Progenitor cell of endocrine pancreas (in vitro differentiated cells): ENCODE results near the gene TMEM178B. TPM values are rescaled to one million over a fixed set of nuclear protein-coding genes. Genes with fewer than 3 reads are reported as not detected.

Experiments used
- DNase-seq: peaks from one replicate; pipeline ENCODE4 v3.0.0; 2021; ENCODE audit warnings: low spot score; ENCODE audit not compliant: unreplicated experiment
- H3K27ac Mint-ChIP-seq: 2 replicates; pipeline ENCODE4 v1.8.0; 2021; ENCODE audit warnings: mild to moderate bottlenecking, moderate library complexity, mixed read lengths
- H3K27me3 Mint-ChIP-seq: 2 replicates; pipeline ENCODE4 v1.8.0; 2021; ENCODE audit warnings: mixed read lengths
- H3K36me3 Mint-ChIP-seq: 2 replicates; pipeline ENCODE4 v1.8.0; 2022; ENCODE audit warnings: mixed read lengths; ENCODE audit not compliant: insufficient read depth
- H3K4me1 Mint-ChIP-seq: 2 replicates; pipeline ENCODE4 v1.8.0; 2021; ENCODE audit warnings: low read depth, mixed read lengths
- H3K4me3 Mint-ChIP-seq: 2 replicates; pipeline ENCODE4 v1.8.0; 2021; ENCODE audit warnings: low read depth, mild to moderate bottlenecking, moderate library complexity, mixed read lengths
- H3K9me3 Mint-ChIP-seq: 2 replicates; pipeline ENCODE4 v1.8.0; 2021; ENCODE audit warnings: low read depth, mixed read lengths
- total RNA-seq: library from RNA; stranded (reverse); gene quantifications from 2 replicates; pipeline ENCODE4 v1.2.1, GENCODE V29; 2021
- TF ChIP-seq, protein P1 (sequence below): fragments of 200-600 bp; sonication (generic); IDR thresholded peaks from one replicate; pipeline ENCODE4 v1.5.0; 2021; ENCODE audit warnings: antibody characterized with exemption, mild to moderate bottlenecking; ENCODE audit not compliant: unreplicated experiment

TMEM178B gene
- total RNA-seq, 1 donor from 2014 or later: 2.8 TPM

DNA sequence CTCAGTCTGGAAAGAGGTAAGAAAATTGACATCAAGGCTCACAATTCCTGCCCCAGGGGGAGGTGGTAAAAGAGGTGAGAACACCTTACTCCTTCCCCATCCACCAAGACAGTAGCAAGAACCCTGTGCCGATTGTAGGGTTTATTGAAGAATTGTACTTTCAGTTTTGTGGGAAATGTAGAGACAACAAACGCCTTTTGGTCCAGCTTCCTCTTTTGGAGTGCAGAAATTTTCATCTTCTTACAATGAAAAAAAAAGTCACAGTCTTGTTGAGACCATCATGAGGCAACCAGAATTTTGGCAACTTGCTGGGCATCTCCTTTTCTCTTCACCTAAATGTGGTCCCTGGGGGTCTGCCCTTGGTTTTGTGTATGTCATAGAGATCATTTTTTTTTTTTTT is 217.7 kb downstream of the TMEM178B start:
- DNase-seq: no peak
- no peaks in the 10 kb centered on the region for H3K9me3 Mint-ChIP-seq
- H3K4me3 Mint-ChIP-seq: no peak overlapping the region
- H3K36me3 Mint-ChIP-seq: no peaks in the 10 kb centered on the region
- peaks cover 1% of the 10 kb centered on the region for H3K4me1 Mint-ChIP-seq
- TF ChIP-seq, protein P1, sequence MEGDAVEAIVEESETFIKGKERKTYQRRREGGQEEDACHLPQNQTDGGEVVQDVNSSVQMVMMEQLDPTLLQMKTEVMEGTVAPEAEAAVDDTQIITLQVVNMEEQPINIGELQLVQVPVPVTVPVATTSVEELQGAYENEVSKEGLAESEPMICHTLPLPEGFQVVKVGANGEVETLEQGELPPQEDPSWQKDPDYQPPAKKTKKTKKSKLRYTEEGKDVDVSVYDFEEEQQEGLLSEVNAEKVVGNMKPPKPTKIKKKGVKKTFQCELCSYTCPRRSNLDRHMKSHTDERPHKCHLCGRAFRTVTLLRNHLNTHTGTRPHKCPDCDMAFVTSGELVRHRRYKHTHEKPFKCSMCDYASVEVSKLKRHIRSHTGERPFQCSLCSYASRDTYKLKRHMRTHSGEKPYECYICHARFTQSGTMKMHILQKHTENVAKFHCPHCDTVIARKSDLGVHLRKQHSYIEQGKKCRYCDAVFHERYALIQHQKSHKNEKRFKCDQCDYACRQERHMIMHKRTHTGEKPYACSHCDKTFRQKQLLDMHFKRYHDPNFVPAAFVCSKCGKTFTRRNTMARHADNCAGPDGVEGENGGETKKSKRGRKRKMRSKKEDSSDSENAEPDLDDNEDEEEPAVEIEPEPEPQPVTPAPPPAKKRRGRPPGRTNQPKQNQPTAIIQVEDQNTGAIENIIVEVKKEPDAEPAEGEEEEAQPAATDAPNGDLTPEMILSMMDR: no peak
- no peak overlapping the region for H3K27ac Mint-ChIP-seq
- H3K27me3 Mint-ChIP-seq: peaks cover 24% of the 10 kb centered on the region

DNA sequence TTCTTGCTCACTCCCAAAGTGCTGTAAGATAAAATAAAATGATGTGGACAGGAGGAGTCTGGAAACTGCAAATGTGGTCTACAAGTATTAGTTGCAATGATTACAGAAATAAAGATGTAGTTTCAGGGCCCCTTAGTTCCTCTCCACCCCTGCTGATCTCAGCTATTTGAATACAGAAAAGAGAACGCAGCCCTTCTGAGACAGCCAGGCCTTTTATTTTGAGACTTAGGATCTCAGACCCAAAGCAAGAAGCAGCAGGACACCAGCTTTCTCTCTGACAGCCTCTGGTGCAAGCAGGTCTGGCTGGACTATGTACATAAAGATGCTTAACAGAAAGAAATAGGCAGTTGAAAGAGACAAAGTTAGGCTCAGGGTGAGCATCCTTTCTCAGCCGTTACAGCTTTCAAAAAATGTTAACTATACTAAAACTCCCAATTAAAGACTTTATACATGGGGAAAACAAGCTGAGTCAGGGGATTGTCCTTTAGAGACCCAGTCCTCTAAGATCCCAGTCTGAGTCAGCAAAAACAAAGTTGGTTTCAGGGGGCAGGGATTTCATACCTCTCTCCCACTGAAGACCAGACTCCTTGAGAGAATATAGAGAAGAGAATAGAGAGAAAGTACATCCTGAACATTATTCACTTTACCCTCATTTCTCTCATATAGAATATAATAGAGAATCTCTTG is 220.4 kb downstream of the TMEM178B start:
- no peak overlapping the region for H3K27ac Mint-ChIP-seq
- DNase-seq: no peak

DNA sequence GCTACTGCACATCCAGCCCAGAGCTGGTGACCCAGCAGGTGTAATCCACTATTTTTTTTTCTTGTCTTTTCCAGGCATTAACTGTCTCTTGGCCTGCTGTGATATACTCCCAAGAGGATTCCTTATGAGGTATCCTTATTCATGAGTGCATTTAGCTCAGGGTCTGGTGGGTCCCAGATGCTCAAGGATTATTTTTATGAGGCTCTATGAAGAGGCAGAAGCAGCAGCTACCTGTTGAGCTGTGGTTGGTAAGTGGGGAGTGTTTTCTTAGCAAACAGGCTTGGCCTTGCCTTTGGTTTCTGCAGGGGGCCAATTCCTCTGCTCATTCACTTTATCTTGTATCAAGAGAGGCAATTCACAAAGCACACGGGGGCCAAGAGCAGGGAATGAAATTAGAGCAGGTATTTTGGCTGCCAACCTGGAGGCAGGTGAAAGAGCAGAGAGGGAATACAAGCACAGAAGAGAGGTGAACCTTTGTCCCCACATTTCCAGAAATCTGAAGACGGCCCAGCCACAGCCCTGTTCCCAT is 221.6 kb downstream of the TMEM178B start:
- no peaks in the 10 kb centered on the region for H3K9me3 Mint-ChIP-seq
- DNase-seq: no peak
- H3K27me3 Mint-ChIP-seq: peaks cover 14% of the 10 kb centered on the region
- H3K36me3 Mint-ChIP-seq: no peaks in the 10 kb centered on the region
- H3K4me3 Mint-ChIP-seq: no peak overlapping the region
- H3K4me1 Mint-ChIP-seq: peaks cover 3% of the 10 kb centered on the region
- TF ChIP-seq, protein P1: no peak
- no peak overlapping the region for H3K27ac Mint-ChIP-seq

More for the DNA sequence above, 220.4 kb downstream of the TMEM178B start:
- no peak overlapping the region for H3K4me3 Mint-ChIP-seq
- TF ChIP-seq, protein P1: no peak
- peaks cover 16% of the 10 kb centered on the region for H3K27me3 Mint-ChIP-seq
- H3K36me3 Mint-ChIP-seq: no peaks in the 10 kb centered on the region
- peaks cover 3% of the 10 kb centered on the region for H3K4me1 Mint-ChIP-seq
- no peaks in the 10 kb centered on the region for H3K9me3 Mint-ChIP-seq

DNA sequence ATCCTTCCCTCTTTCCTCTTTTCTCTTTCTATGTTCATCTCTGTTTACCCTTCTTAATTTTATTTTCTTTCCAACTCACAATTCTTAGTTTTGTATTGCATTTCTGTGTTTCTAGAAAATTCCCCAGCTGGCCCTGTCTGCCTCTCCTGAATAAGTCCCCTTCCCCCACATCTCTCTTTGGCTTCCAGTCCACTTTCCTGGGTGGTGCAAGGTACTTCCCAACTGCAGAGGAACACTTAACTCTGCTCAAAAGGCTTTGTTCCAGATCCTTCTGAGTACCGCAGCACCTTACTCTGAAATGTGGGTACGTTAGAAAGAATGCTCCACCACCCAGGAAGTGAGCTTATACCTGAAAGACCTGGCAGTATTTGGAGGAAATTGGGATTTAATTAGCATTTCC is 227.0 kb downstream of the TMEM178B start:
- no peak for DNase-seq
- TF ChIP-seq, protein P1: no peak
- peaks cover 1% of the 10 kb centered on the region for H3K4me1 Mint-ChIP-seq
- no peaks in the 10 kb centered on the region for H3K9me3 Mint-ChIP-seq
- H3K27ac Mint-ChIP-seq: no peak overlapping the region
- no peak overlapping the region for H3K4me3 Mint-ChIP-seq
- H3K36me3 Mint-ChIP-seq: no peaks in the 10 kb centered on the region
- H3K27me3 Mint-ChIP-seq: peaks cover 3% of the 10 kb centered on the region

DNA sequence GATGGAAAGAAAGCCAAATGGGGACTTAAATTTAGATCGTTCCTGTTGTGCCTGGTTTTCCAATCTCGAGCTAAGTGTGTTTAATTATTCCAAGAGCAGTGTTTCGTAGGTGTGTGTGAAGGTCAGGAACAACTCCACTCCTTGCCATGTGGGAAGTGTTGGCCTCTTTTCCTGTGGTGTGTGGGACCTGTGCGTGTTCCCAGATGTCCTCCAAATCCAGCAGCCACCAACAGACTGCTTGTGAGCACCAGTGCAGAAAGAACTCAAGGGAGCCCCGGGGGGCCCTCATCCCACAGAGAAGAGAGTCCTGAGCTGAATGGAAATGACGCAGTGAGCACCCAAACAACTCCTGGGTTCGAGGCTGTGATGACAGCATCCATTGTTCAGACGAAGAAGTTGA is 227.7 kb downstream of the TMEM178B start:
- TF ChIP-seq, protein P1: no peak
- no peaks in the 10 kb centered on the region for H3K36me3 Mint-ChIP-seq

More for the DNA sequence above, 227.7 kb downstream of the TMEM178B start:
- Mint-ChIP-seq H3K27me3 (peaks cover 3% of the 10 kb centered on the region), H3K27ac (no peak overlapping the region), H3K4me1 (peaks cover 1% of the 10 kb centered on the region), H3K9me3 (no peaks in the 10 kb centered on the region), H3K4me3 (no peak overlapping the region)
- DNase-seq: no peak
